ENCODE data around the gene GATM. TPM values are rescaled to one million over a fixed set of nuclear protein-coding genes. Genes with fewer than 3 reads are reported as not detected.

Gene GATM
- total RNA-seq, 1 experiment from 2014 or later: 10.7 TPM

- Histone ChIP-seq H3K27me3 (ENCODE audit: insufficient read depth, low read length) (no peaks in the 10 kb centered on the region; the same call in 1 of the 2 replicates), H3K56ac (ENCODE audit: insufficient read length, low read depth, low read length) (no peak overlapping the region), H3K23ac (ENCODE audit: insufficient read length, low read depth, low read length) (no peak overlapping the region), H2AK5ac (ENCODE audit: insufficient read length, low read length) (no peak overlapping the region), H4K20me1 (ENCODE audit: control insufficient read depth, insufficient read depth, insufficient read length) (no peaks in the 10 kb centered on the region), H2AFZ (ENCODE audit: low read length) (no peak overlapping the region), H3K23me2 (ENCODE audit: insufficient read length, low read depth, low read length, poor library complexity, severe bottlenecking) (no peaks in the 10 kb centered on the region), H3K9me3 (ENCODE audit: control insufficient read depth, low read depth, low read length) (no peaks in the 10 kb centered on the region), H3K79me2 (ENCODE audit: insufficient read depth, low read length) (no peaks in the 10 kb centered on the region), H3K18ac (ENCODE audit: insufficient read length, low read depth, low read length) (no peak overlapping the region), H3K4ac (ENCODE audit: low read depth, low read length) (no peak overlapping the region), H4K5ac (ENCODE audit: insufficient read length, low read depth, low read length) (no peak overlapping the region), H2BK5ac (ENCODE audit: insufficient read length, low read length) (no peak overlapping the region), H4K8ac (replicated peaks; ENCODE audit: insufficient read length, low read depth, low read length) (no peak overlapping the region), H2BK12ac (ENCODE audit: insufficient read length, low read depth, low read length) (no peak overlapping the region), H3K9ac (ENCODE audit: extremely low read depth, insufficient read length, low read length) (no peak overlapping the region), H3K27ac (ENCODE audit: insufficient read length, low read depth, low read length) (no peak overlapping the region), H4K91ac (ENCODE audit: insufficient read length, low read depth, low read length) (no peak overlapping the region), H2BK20ac (ENCODE audit: low read depth, low read length, poor library complexity, severe bottlenecking) (no peak overlapping the region), H3K14ac (ENCODE audit: insufficient read depth, low read length) (no peak overlapping the region), H3K4me1 (ENCODE audit: insufficient read depth, low read length) (no peaks in the 10 kb centered on the region), H3K4me2 (ENCODE audit: insufficient read depth, insufficient read length, low read length) (no peak overlapping the region), H2BK120ac (ENCODE audit: low read depth, low read length, poor library complexity, severe bottlenecking) (no peak overlapping the region), H3T11ph (ENCODE audit: low read length) (no peak overlapping the region), H3K79me1 (ENCODE audit: insufficient read depth, low read depth, low read length, poor library complexity, severe bottlenecking) (no peaks in the 10 kb centered on the region), H2BK15ac (ENCODE audit: low read depth, low read length) (no peak overlapping the region)
- no peaks in the 10 kb centered on the region for H3K9me3 Mint-ChIP-seq
- H3K4me3 Mint-ChIP-seq: no peak overlapping the region
- no peak for TF ChIP-seq CTCF (conservative IDR thresholded peaks at IDR 0.05)
- H3K27ac Mint-ChIP-seq: no peak overlapping the region
- H3K36me3 Mint-ChIP-seq (ENCODE audit: insufficient read depth in 1 of 3, low read depth in 3 of 3): no peaks in the 10 kb centered on the region
- H3K27me3 Mint-ChIP-seq (ENCODE audit: low read depth): peaks cover 16% of the 10 kb centered on the region
- H3K4me1 Mint-ChIP-seq: no peaks in the 10 kb centered on the region; a peak in 1 of 4 replicates
- DNase-seq: no peak
These were observed 30.4 kb downstream of the GATM start for GRCh38 chr15:45347989-45348388.

All from H9 (cell line).